ENCODE data around the gene ESPN.
A peak's percentile ranks its signal among the peaks of the same experiment; 100 is the strongest.

The ESPN gene, protein sequence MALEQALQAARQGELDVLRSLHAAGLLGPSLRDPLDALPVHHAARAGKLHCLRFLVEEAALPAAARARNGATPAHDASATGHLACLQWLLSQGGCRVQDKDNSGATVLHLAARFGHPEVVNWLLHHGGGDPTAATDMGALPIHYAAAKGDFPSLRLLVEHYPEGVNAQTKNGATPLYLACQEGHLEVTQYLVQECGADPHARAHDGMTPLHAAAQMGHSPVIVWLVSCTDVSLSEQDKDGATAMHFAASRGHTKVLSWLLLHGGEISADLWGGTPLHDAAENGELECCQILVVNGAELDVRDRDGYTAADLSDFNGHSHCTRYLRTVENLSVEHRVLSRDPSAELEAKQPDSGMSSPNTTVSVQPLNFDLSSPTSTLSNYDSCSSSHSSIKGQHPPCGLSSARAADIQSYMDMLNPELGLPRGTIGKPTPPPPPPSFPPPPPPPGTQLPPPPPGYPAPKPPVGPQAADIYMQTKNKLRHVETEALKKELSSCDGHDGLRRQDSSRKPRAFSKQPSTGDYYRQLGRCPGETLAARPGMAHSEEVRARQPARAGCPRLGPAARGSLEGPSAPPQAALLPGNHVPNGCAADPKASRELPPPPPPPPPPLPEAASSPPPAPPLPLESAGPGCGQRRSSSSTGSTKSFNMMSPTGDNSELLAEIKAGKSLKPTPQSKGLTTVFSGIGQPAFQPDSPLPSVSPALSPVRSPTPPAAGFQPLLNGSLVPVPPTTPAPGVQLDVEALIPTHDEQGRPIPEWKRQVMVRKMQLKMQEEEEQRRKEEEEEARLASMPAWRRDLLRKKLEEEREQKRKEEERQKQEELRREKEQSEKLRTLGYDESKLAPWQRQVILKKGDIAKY

DNA sequence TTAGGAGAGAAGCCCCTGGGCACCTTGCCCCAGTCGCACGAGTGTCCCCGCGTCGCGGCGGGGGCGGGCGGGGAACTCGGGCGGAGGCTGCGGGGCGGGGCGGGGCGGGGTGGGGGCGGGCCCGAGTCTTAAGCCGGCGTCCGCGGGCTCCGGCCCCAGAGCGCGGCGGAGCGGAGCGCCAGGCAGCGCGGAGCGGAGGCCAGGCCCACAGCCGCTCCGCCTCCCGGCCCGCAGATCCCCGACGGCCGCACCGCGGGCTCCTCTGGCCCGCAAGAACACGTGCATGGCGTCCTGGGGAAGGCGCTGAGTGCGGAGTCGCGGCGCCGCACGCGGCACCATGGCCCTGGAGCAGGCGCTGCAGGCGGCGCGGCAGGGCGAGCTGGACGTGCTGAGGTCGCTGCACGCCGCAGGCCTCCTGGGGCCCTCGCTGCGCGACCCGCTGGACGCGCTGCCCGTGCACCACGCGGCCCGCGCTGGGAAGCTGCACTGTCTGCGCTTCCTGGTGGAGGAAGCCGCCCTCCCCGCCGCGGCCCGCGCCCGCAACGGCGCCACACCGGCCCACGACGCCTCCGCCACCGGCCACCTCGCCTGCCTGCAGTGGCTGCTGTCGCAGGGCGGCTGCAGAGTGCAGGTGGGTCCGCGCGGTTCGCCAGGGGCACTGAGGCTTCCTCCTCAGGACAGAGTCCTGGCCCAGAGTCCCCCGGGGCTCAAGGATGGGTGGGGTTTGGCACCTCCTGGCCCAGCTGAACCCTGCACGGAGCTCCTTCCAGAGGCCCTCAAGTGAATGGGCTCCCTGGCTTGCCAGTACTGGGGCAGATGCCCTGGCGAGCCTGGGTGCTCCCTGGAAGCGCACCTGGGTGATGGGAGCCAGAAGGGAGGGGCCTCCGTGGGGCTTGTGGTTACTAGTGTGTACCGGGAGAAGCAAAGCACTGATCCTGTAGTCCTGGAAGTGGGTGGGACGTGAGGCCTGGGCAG is at the start of gene ESPN:
Gene ESPN (plus strand): TSS at position 158 of the 975 bp plus-strand sequence. CDS start 180 bp downstream, at position 338.
- ATAC-seq (ENCODE audit: insufficient read depth, low read depth) (no peak), DNase-seq (no peak)
- TF ChIP-seq, protein P1, sequence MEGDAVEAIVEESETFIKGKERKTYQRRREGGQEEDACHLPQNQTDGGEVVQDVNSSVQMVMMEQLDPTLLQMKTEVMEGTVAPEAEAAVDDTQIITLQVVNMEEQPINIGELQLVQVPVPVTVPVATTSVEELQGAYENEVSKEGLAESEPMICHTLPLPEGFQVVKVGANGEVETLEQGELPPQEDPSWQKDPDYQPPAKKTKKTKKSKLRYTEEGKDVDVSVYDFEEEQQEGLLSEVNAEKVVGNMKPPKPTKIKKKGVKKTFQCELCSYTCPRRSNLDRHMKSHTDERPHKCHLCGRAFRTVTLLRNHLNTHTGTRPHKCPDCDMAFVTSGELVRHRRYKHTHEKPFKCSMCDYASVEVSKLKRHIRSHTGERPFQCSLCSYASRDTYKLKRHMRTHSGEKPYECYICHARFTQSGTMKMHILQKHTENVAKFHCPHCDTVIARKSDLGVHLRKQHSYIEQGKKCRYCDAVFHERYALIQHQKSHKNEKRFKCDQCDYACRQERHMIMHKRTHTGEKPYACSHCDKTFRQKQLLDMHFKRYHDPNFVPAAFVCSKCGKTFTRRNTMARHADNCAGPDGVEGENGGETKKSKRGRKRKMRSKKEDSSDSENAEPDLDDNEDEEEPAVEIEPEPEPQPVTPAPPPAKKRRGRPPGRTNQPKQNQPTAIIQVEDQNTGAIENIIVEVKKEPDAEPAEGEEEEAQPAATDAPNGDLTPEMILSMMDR (IDR thresholded peaks at IDR 0.05; ENCODE audit: borderline replicate concordance, extremely low read depth, low read length, poor library complexity, severe bottlenecking) = no peak
- no peak for TF ChIP-seq EZH2 (IDR thresholded peaks at IDR 0.05; ENCODE audit: borderline replicate concordance, low read depth, low read length, severe bottlenecking)
- no peak within 1 kb of the TSS for H3K9ac ChIP-seq (ENCODE audit: low read depth, low read length)
- H3K36me3 ChIP-seq (ENCODE audit: insufficient read depth, low read length) = no peaks in the 10 kb centered on the region
- no peaks in the 10 kb centered on the region; the same call in 1 of the 2 replicates for H4K20me1 ChIP-seq (ENCODE audit: insufficient read depth, low read length)
- peak within 1 kb of the TSS; percentile 36; the same call in 1 of the 2 replicates for H3K4me2 ChIP-seq (ENCODE audit: insufficient read depth, low read length)
- H3K27me3 ChIP-seq (ENCODE audit: insufficient read depth, low read length, poor library complexity) = peaks cover 7% of the 10 kb centered on the region
- no peak within 1 kb of the TSS for H3K4me3 ChIP-seq (ENCODE audit: low read depth in 1 of 2, low read length in 2 of 2)
- no peaks in the 10 kb centered on the region for H3K79me2 ChIP-seq (ENCODE audit: insufficient read depth, low read length)
- no peaks in the 10 kb centered on the region for H3K9me3 ChIP-seq (ENCODE audit: insufficient read depth, low read length, severe bottlenecking)
- no peak within 1 kb of the TSS for H3K27ac ChIP-seq (ENCODE audit: low read length)
- H3K4me1 ChIP-seq (ENCODE audit: insufficient read depth, low read length) = peaks cover 4% of the 10 kb centered on the region; the same call in 1 of the 2 replicates
- 0 out of 2 replicates have a peak within 1 kb of the TSS, but pooled peaks have one; percentile 16 for H2AFZ ChIP-seq (ENCODE audit: low read depth, low read length)

DNA sequence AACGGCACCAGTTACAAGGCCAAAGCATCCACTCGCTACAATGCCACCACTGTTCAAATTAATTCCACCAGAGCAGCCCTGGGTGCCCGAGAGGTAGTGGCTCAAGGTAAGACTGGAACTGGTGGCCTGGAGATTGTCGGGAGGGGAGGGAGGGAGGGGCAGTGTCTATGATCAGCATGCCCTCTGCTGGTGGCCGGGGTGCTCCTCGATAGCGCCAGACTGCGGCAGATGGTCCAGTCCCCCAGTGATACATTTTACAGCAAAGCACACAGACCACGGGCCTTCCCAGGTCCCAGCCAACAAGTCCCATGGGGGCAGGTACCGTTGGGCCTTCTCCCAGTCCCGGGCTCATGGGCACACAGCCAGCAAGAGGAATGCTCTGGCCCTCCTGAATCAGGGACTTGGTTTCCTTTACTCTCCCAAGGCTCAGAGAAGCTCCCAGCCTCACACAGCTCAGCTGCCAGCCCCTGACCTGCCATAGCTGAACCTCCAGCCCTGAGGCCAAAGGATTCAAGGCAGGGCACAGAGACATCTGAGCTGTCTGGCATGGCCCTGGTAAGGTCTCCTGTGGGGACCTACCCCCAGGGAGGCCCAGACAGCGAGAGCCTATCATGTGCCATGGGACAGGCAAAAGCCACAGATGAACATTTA is 46.4 kb upstream of the ESPN start:
- Histone ChIP-seq H3K9me3 (ENCODE audit: insufficient read depth, low read length, severe bottlenecking) (no peaks in the 10 kb centered on the region), H4K20me1 (ENCODE audit: insufficient read depth, low read length) (peaks cover 54% of the 10 kb centered on the region), H3K4me3 (ENCODE audit: low read depth in 1 of 2, low read length in 2 of 2) (no peak overlapping the region), H2AFZ (ENCODE audit: low read depth, low read length) (no peak overlapping the region), H3K36me3 (ENCODE audit: insufficient read depth, low read length) (no peaks in the 10 kb centered on the region; the same call in 1 of the 2 replicates), H3K79me2 (ENCODE audit: insufficient read depth, low read length) (peaks cover 87% of the 10 kb centered on the region), H3K4me2 (ENCODE audit: insufficient read depth, low read length) (no peak overlapping the region), H3K27ac (ENCODE audit: low read length) (no peak overlapping the region), H3K9ac (ENCODE audit: low read depth, low read length) (no peak overlapping the region), H3K27me3 (ENCODE audit: insufficient read depth, low read length, poor library complexity) (no peaks in the 10 kb centered on the region), H3K4me1 (ENCODE audit: insufficient read depth, low read length) (no peaks in the 10 kb centered on the region)
- DNase-seq = no peak
- TF ChIP-seq EZH2 (IDR thresholded peaks at IDR 0.05; ENCODE audit: borderline replicate concordance, low read depth, low read length, severe bottlenecking) = no peak
- TF ChIP-seq, protein P1 (IDR thresholded peaks at IDR 0.05; ENCODE audit: borderline replicate concordance, extremely low read depth, low read length, poor library complexity, severe bottlenecking) = peak; percentile 20
- peak; percentile 19; the same call in 1 of the 3 replicates for ATAC-seq (ENCODE audit: insufficient read depth, low read depth)

DNA sequence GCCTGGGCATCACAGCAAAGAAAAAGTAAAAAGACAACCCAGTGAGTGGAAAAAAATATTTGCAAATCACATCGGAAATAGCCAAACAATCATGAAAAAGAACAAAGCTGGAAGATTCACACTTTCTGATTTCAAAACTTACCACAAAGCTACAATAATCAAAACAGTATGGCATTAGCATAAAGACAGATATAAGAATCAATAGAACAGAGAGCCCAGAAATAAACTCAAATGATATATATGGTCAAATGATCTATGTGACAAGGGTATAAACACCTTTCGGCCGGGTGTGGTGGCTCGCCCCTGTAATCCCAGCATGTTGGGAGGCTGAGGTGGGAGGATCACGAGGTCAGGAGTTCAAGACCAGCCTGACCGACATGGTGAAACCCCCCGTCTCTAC is 44.5 kb upstream of the ESPN start:
- no peak for TF ChIP-seq EZH2 (IDR thresholded peaks at IDR 0.05; ENCODE audit: borderline replicate concordance, low read depth, low read length, severe bottlenecking)
- TF ChIP-seq, protein P1 (IDR thresholded peaks at IDR 0.05; ENCODE audit: borderline replicate concordance, extremely low read depth, low read length, poor library complexity, severe bottlenecking) = no peak
- Histone ChIP-seq H3K4me2 (ENCODE audit: insufficient read depth, low read length) (no peak overlapping the region), H3K4me3 (ENCODE audit: low read depth in 1 of 2, low read length in 2 of 2) (no peak overlapping the region), H3K27me3 (ENCODE audit: insufficient read depth, low read length, poor library complexity) (no peaks in the 10 kb centered on the region), H3K36me3 (ENCODE audit: insufficient read depth, low read length) (peaks cover 5% of the 10 kb centered on the region; the same call in 1 of the 2 replicates), H3K4me1 (ENCODE audit: insufficient read depth, low read length) (no peaks in the 10 kb centered on the region), H2AFZ (ENCODE audit: low read depth, low read length) (no peak overlapping the region), H3K9me3 (ENCODE audit: insufficient read depth, low read length, severe bottlenecking) (no peaks in the 10 kb centered on the region), H3K27ac (ENCODE audit: low read length) (no peak overlapping the region), H3K79me2 (ENCODE audit: insufficient read depth, low read length) (peaks cover 89% of the 10 kb centered on the region), H3K9ac (ENCODE audit: low read depth, low read length) (no peak overlapping the region), H4K20me1 (ENCODE audit: insufficient read depth, low read length) (peaks cover 50% of the 10 kb centered on the region)
- ATAC-seq (ENCODE audit: insufficient read depth, low read depth) = no peak
- DNase-seq = no peak
